ENCODE results near the gene ABCB4.

The ABCB4 gene

GRCh38 chr7:87359366-87359765 lies 116.1 kb downstream of the ABCB4 start:
- in situ Hi-C loops (cut with HindIII; ENCODE audit: low sequenced_read_pairs) = no loop called here

DNA sequence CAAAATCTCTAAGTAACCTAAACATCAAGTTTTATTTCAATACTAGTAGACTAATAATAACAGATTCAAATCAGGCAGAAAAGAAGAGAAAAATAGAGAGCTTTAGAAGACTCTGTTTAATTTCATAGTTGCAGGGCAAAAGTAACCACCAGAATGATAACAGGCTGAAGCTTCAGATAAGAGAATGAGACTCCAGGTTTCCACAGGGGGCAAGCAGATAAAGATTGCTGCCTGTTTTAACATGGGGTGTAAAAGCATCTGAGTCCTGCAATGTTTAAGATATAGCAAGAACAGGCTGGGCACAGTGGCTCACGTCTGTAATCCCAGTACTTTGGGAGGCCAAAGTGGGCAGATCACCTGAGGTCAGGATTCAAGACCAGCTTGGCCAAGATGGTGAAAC lies 119.0 kb downstream of the ABCB4 start:
- in situ Hi-C loops (cut with HindIII; ENCODE audit: low sequenced_read_pairs) = no loop called here

- in situ Hi-C loops (cut with HindIII; ENCODE audit: low sequenced_read_pairs) = no loop called here
These were observed 120.7 kb downstream of the ABCB4 start for GRCh38 chr7:87354749-87355148.

All from endothelial cell of hepatic sinusoid (primary cell).